SK-N-SH (cell line): ENCODE measurements around the gene SNCAIP. TPM values are rescaled to one million over a fixed set of nuclear protein-coding genes. Genes with fewer than 3 reads are reported as not detected.

Experiments used
- CTCF ChIA-PET: fragments of 300-600, 350-600 bp; formaldehyde crosslinking; extraction: SDS; loops from one replicate; lab custom pipeline; 2021; lab: Yijun Ruan, JAX
- POLR2A ChIA-PET: fragments of 350-600 bp; sonication (Branson Sonifier 250); formaldehyde crosslinking; extraction: SDS; loops from one replicate; lab custom pipeline; 2020; ENCODE audit warnings: antibody characterized with exemption, inconsistent platforms; lab: Yijun Ruan, JAX
- DNase-seq: peaks from one replicate; pipeline ENCODE4 v3.0.0; 2012
- H2AFZ ChIP-seq: fragments of 200-600 bp; sonication (generic); 2 replicates; pipeline ENCODE4 v1.8.1; 2016; ENCODE audit warnings: antibody characterized with exemption, mild to moderate bottlenecking, low read depth
- H3F3A ChIP-seq: fragments of 200-600 bp; sonication (generic); replicated peaks from 2 replicates; pipeline ENCODE3; 2016; ENCODE audit warnings: antibody characterized with exemption, mild to moderate bottlenecking; ENCODE audit not compliant: insufficient read depth
- H3K27ac ChIP-seq, 2 experiments: fragments of 200-500 bp in 1 of 2; fragments of 200-600 bp in 1 of 2; sonication (Bioruptor generic) in 1 of 2; sonication (generic), shearing (Covaris generic) in 1 of 2; 2 replicates each; pipeline versions ENCODE4 v1.5.1 to v1.6.1; 2014 to 2016; ENCODE audit warnings: low read depth in 2 of 2, inconsistent platforms in 1 of 2, low read length in 1 of 2, mild to moderate bottlenecking in 1 of 2, mixed read lengths in 1 of 2
- H3K27me3 ChIP-seq: fragments of 200-600 bp; sonication (generic), shearing (Covaris generic); 2 replicates; pipeline ENCODE4 v1.6.1; 2016; ENCODE audit warnings: mixed run types; ENCODE audit not compliant: insufficient read depth
- H3K36me3 ChIP-seq, 2 experiments: fragments of 200-500 bp in 1 of 2; fragments of 200-600 bp in 1 of 2; sonication (Bioruptor generic) in 1 of 2; sonication (generic) in 1 of 2; replicated peaks in 1 of 2; 2 replicates each; pipeline versions ENCODE3 to v1.5.1; 2014 to 2016; ENCODE audit warnings: low read length in 1 of 2, mild to moderate bottlenecking in 1 of 2; ENCODE audit not compliant: insufficient read depth in 2 of 2, control insufficient read depth in 1 of 2
- H3K4me1 ChIP-seq, 2 experiments: fragments of 200-500 bp in 1 of 2; fragments of 200-600 bp in 1 of 2; sonication (Bioruptor generic) in 1 of 2; sonication (generic), shearing (Covaris generic) in 1 of 2; 2 replicates each; pipeline versions ENCODE4 v1.5.1 to v1.6.1; 2014 to 2016; ENCODE audit warnings: low read depth in 1 of 2, low read length in 1 of 2, mixed run types in 1 of 2; ENCODE audit not compliant: insufficient read depth in 2 of 2, control insufficient read depth in 1 of 2
- H3K4me2 ChIP-seq: fragments of 200-600 bp; sonication (generic), shearing (Covaris generic); 2 replicates; pipeline ENCODE4 v1.6.1; 2017; ENCODE audit warnings: mixed run types
- H3K4me3 ChIP-seq, 2 experiments: fragments of 200-500 bp in 1 of 2; fragments of 200-600 bp in 1 of 2; sonication (Bioruptor generic) in 1 of 2; sonication (generic), shearing (Covaris generic) in 1 of 2; 2 replicates each; pipeline versions ENCODE4 v1.5.1 to v1.8.1; 2014 to 2016; ENCODE audit warnings: low read depth in 2 of 2, inconsistent platforms in 1 of 2, low read length in 1 of 2, mild to moderate bottlenecking in 1 of 2, mixed read lengths in 1 of 2, moderate library complexity in 1 of 2
- H3K79me2 ChIP-seq: fragments of 200-600 bp; sonication (generic); 2 replicates; pipeline ENCODE4 v1.8.1; 2017; ENCODE audit warnings: mild to moderate bottlenecking; ENCODE audit not compliant: insufficient read depth
- H3K9ac ChIP-seq: fragments of 200-600 bp; sonication (generic); 2 replicates; pipeline ENCODE4 v1.6.1; 2017; ENCODE audit warnings: mixed run types
- H3K9me2 ChIP-seq: fragments of 200-600 bp; sonication (generic); 2 replicates; pipeline ENCODE4 v1.6.1; 2017; ENCODE audit warnings: mixed run types
- H3K9me3 ChIP-seq: fragments of 200-600 bp; sonication (generic); 2 replicates; pipeline ENCODE4 v1.6.1; 2017; ENCODE audit warnings: mixed run types, mild to moderate bottlenecking, moderate library complexity
- H4K20me1 ChIP-seq: fragments of 200-600 bp; sonication (generic); 2 replicates; pipeline ENCODE4 v1.6.1; 2017; ENCODE audit warnings: mild to moderate bottlenecking, mixed run types; ENCODE audit not compliant: insufficient read depth
- ELF1 ChIP-seq: IDR thresholded peaks from 2 replicates; pipeline ENCODE4 v1.4.0; 2012
- EP300 ChIP-seq, 2 experiments: IDR thresholded peaks; 2 replicates each; pipeline versions ENCODE4 v1.4.0 to v1.6.1; 2012; ENCODE audit warnings: borderline replicate concordance in 1 of 2, low read depth in 1 of 2, low read length in 1 of 2
- EZH2phosphoT487 ChIP-seq: fragments of 200-600 bp; sonication (generic); IDR thresholded peaks from 2 replicates; pipeline ENCODE4 v1.6.1; 2017; ENCODE audit warnings: low read depth, mixed run types, mild to moderate bottlenecking, antibody characterized with exemption, moderate library complexity, borderline replicate concordance
- FOSL2 ChIP-seq: IDR thresholded peaks from 2 replicates; pipeline ENCODE4 v1.4.0; 2012; ENCODE audit warnings: low read depth, mild to moderate bottlenecking, moderate library complexity, borderline replicate concordance
- FOXJ3 ChIP-seq: sonication (generic); formaldehyde crosslinking; IDR thresholded peaks from 2 replicates; pipeline ENCODE4 v1.5.1; 2020; ENCODE audit warnings: mild to moderate bottlenecking, missing genetic modification reagents
- FOXM1 ChIP-seq: IDR thresholded peaks from 2 replicates; pipeline ENCODE4 v1.4.0; 2012; ENCODE audit warnings: low read depth, mild to moderate bottlenecking
- GABPA ChIP-seq: IDR thresholded peaks from 2 replicates; pipeline ENCODE4 v1.4.0; 2012; ENCODE audit warnings: low read depth, mild to moderate bottlenecking
- GATA2 ChIP-seq: sonication (generic); formaldehyde crosslinking; IDR thresholded peaks from 2 replicates; pipeline ENCODE4 v1.5.0; 2020; ENCODE audit warnings: mild to moderate bottlenecking, missing genetic modification reagents
- MAX ChIP-seq: IDR thresholded peaks from 2 replicates; pipeline ENCODE4 v1.4.0; 2012; ENCODE audit warnings: low read depth
- MEF2A ChIP-seq: IDR thresholded peaks from 2 replicates; pipeline ENCODE4 v1.4.0; 2012; ENCODE audit warnings: low read depth, borderline replicate concordance
- NRF1 ChIP-seq: IDR thresholded peaks from 2 replicates; pipeline ENCODE4 v1.6.1; 2012; ENCODE audit warnings: low read depth, mild to moderate bottlenecking, low read length
- PBX3 ChIP-seq: IDR thresholded peaks from 2 replicates; pipeline ENCODE4; 2012
- POLR2AphosphoS5 ChIP-seq: IDR thresholded peaks from 2 replicates; pipeline ENCODE4 v1.6.1; 2012; ENCODE audit warnings: low read depth, low read length
- RAD21 ChIP-seq: IDR thresholded peaks from 2 replicates; pipeline ENCODE4 v1.6.1; 2012; ENCODE audit warnings: mild to moderate bottlenecking, low read length
- REST ChIP-seq: IDR thresholded peaks from 2 replicates; pipeline ENCODE4 v1.6.1; 2012; ENCODE audit warnings: mild to moderate bottlenecking, low read depth, low read length, moderate library complexity
- RFX5 ChIP-seq: IDR thresholded peaks from 2 replicates; pipeline ENCODE4 v1.6.1; 2012; ENCODE audit warnings: mild to moderate bottlenecking, improper control_type of control experiment, low read length
- RXRA ChIP-seq: IDR thresholded peaks from 2 replicates; pipeline ENCODE4 v1.4.0; 2012; ENCODE audit warnings: low read depth, mild to moderate bottlenecking, borderline replicate concordance
- SIN3A ChIP-seq: IDR thresholded peaks from 2 replicates; pipeline ENCODE4 v1.6.1; 2012; ENCODE audit warnings: low read depth, mild to moderate bottlenecking, low read length, moderate library complexity, borderline replicate concordance
- SMC3 ChIP-seq: IDR thresholded peaks from 2 replicates; pipeline ENCODE4 v1.6.1; 2012; ENCODE audit warnings: low read depth, low read length, improper control_type of control experiment
- TAF1 ChIP-seq: IDR thresholded peaks from 2 replicates; pipeline ENCODE4 v1.6.1; 2012; ENCODE audit warnings: low read depth, mild to moderate bottlenecking, low read length, moderate library complexity, borderline replicate concordance
- TCF12 ChIP-seq: IDR thresholded peaks from 2 replicates; pipeline ENCODE4 v1.4.0; 2012
- YY1 ChIP-seq: IDR thresholded peaks from 2 replicates; pipeline ENCODE4 v1.4.0; 2012; ENCODE audit warnings: low read depth, mild to moderate bottlenecking
- ZBTB33 ChIP-seq: IDR thresholded peaks from 2 replicates; pipeline ENCODE4 v1.4.0; 2012; ENCODE audit warnings: low read depth, borderline replicate concordance
- WGBS: methylation state at CpG from one replicate; pipeline ENCODE4 v1.1.6; 2017; ENCODE audit warnings: low lambda C conversion rate; 5-methylcytosine and 5-hydroxymethylcytosine counted together
- polyA plus RNA-seq, 3 experiments: library from polyadenylated mRNA; depleted of rRNA; stranded (reverse); fragments of >200 nt; gene quantifications; 2 replicates each; pipeline ENCODE4 v1.2.3, GENCODE V29; 2012

SNCAIP gene
- polyA plus RNA-seq, 1 of the 3 experiments (the other 2 are of a cell fraction), result not detected

- no peaks in the 10 kb centered on the region for H3K36me3 ChIP-seq
- no peak overlapping the region for H3K4me3 ChIP-seq
- 47% methylated on average over 5 of the region's 5 CpGs for WGBS
- no peaks in the 10 kb centered on the region; a peak in 2 of 4 replicates for H3K4me1 ChIP-seq
- CTCF ChIA-PET, result interaction anchor here (2.4 kb wide), 1 partner anchor 144 kb away, joined by 5 read pairs; no protein-coding TSS in a partner anchor
- no peak overlapping the region for H3K9ac ChIP-seq
- H3K27me3 ChIP-seq, result no peaks in the 10 kb centered on the region
- H3K27ac ChIP-seq, result no peak overlapping the region
- H3K4me2 ChIP-seq, result no peak overlapping the region
- no peaks in the 10 kb centered on the region for H3K9me2 ChIP-seq
- TF ChIP-seq SMC3 (no peak), SIN3A (no peak), EZH2phosphoT487 (no peak), RFX5 (no peak), ELF1 (no peak), EP300 (IDR thresholded peaks at IDR 0.05; ENCODE audit: borderline replicate concordance in 1 of 2, low read depth in 1 of 2, low read length in 1 of 2) (no peak), GATA2 (no peak), FOXM1 (no peak), ZBTB33 (no peak), PBX3 (no peak), RAD21 (no peak), TAF1 (no peak), MEF2A (no peak), FOSL2 (no peak), FOXJ3 (CRISPR knock-in tag) (no peak)
- no peaks in the 10 kb centered on the region for H4K20me1 ChIP-seq
- no peaks in the 10 kb centered on the region for H3K79me2 ChIP-seq
- no peak for DNase-seq
- H3K9me3 ChIP-seq, result no peaks in the 10 kb centered on the region
- no peak overlapping the region for H2AFZ ChIP-seq
- no peaks in the 10 kb centered on the region for H3F3A ChIP-seq
- POLR2A ChIA-PET, result no interaction called here
Observed at GRCh38 chr5:122339591-122339990, 27.6 kb downstream of the SNCAIP start.

GRCh38 chr5:122341087-122341486 is 29.1 kb downstream of the SNCAIP start:
- no peaks in the 10 kb centered on the region for H3K9me3 ChIP-seq
- no peaks in the 10 kb centered on the region for H3K36me3 ChIP-seq
- H3K9ac ChIP-seq, result no peak overlapping the region
- no peaks in the 10 kb centered on the region for H3F3A ChIP-seq
- no peak overlapping the region for H3K27ac ChIP-seq
- 9% methylated on average over 3 of the region's 3 CpGs for WGBS
- DNase-seq, result no peak
- H3K4me2 ChIP-seq, result no peak overlapping the region
- no peaks in the 10 kb centered on the region for H4K20me1 ChIP-seq
- H3K4me3 ChIP-seq, result no peak overlapping the region
- no peak overlapping the region for H2AFZ ChIP-seq
- peaks cover 0 to 3% of the 10 kb centered on the region in 2 experiments; a peak in 2 of 4 replicates for H3K4me1 ChIP-seq
- no peaks in the 10 kb centered on the region for H3K9me2 ChIP-seq
- ChIA-PET POLR2A (no interaction called here), CTCF (no interaction called here)
- H3K27me3 ChIP-seq, result no peaks in the 10 kb centered on the region
- H3K79me2 ChIP-seq, result no peaks in the 10 kb centered on the region
- TF ChIP-seq TCF12, result no peak
- TF ChIP-seq FOXM1, result no peak
- TF ChIP-seq ELF1, result no peak
- TF ChIP-seq YY1, result no peak
- TF ChIP-seq FOXJ3 (CRISPR knock-in tag), result no peak
- no peak for TF ChIP-seq NRF1
- TF ChIP-seq PBX3, result no peak
- TF ChIP-seq FOSL2, result no peak
- TF ChIP-seq MAX, result no peak
- no peak for TF ChIP-seq GABPA
- TF ChIP-seq REST, result no peak
- TF ChIP-seq RXRA, result no peak
- no peak for TF ChIP-seq POLR2AphosphoS5
